ENCODE data around the gene PPFIA2. TPM values are rescaled to one million over a fixed set of nuclear protein-coding genes. Genes with fewer than 3 reads are reported as not detected.

Gene PPFIA2
- total RNA-seq, 1 donor from 2014 or later: not detected

DNA sequence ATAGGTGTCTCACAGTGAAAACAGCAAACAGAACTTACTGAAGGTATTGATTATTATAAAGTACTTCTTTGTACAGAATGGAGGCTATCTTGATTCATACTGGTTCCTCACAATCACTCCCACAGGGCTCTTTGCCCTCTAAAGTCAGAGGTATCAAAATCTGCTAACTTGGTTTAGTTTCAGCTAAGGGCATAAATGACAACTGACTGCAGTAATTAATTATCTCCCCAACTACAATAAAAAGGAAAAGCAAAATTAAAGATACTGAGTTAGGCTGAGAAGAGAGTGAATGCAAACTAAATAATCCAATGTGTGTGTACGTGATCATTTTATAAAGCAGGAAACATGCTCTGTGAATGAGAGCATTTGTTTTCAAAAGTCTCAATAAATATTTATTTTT lies 342.6 kb downstream of the PPFIA2 start:
- Mint-ChIP-seq H3K27me3 (ENCODE audit: unreplicated experiment) (no peaks in the 10 kb centered on the region), H3K9me3 (ENCODE audit: unreplicated experiment) (no peaks in the 10 kb centered on the region), H3K27ac (ENCODE audit: unreplicated experiment) (no peak overlapping the region), H3K4me1 (ENCODE audit: unreplicated experiment) (peaks cover 6% of the 10 kb centered on the region), H3K4me3 (ENCODE audit: unreplicated experiment) (no peak overlapping the region), H3K36me3 (ENCODE audit: low read depth, unreplicated experiment) (no peaks in the 10 kb centered on the region)
- TF ChIP-seq, protein P1, sequence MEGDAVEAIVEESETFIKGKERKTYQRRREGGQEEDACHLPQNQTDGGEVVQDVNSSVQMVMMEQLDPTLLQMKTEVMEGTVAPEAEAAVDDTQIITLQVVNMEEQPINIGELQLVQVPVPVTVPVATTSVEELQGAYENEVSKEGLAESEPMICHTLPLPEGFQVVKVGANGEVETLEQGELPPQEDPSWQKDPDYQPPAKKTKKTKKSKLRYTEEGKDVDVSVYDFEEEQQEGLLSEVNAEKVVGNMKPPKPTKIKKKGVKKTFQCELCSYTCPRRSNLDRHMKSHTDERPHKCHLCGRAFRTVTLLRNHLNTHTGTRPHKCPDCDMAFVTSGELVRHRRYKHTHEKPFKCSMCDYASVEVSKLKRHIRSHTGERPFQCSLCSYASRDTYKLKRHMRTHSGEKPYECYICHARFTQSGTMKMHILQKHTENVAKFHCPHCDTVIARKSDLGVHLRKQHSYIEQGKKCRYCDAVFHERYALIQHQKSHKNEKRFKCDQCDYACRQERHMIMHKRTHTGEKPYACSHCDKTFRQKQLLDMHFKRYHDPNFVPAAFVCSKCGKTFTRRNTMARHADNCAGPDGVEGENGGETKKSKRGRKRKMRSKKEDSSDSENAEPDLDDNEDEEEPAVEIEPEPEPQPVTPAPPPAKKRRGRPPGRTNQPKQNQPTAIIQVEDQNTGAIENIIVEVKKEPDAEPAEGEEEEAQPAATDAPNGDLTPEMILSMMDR (IDR thresholded peaks at IDR 0.05; ENCODE audit: unreplicated experiment): no peak
- no peak for DNase-seq (ENCODE audit: low spot score)

DNA sequence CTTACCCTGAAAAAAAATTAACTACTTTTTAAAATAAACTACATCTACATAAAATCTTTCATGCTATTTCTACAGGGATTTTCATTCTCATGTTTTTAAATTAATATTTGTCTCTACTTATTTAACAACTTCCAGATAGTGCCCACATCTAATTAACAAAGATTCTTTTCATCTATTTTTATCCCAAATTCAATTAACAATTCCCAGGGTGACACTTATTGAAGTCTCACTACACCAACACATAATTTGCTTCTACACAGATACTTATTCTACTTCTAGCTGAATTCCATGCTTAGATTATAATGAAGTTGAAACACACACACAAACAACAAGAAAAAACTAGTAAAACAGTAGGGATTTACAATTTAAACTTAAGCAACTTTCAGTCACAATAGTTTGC lies 344.7 kb downstream of the PPFIA2 start:
- Mint-ChIP-seq H3K27ac (ENCODE audit: unreplicated experiment) (no peak overlapping the region), H3K27me3 (ENCODE audit: unreplicated experiment) (no peaks in the 10 kb centered on the region), H3K4me1 (ENCODE audit: unreplicated experiment) (peaks cover 9% of the 10 kb centered on the region), H3K9me3 (ENCODE audit: unreplicated experiment) (no peaks in the 10 kb centered on the region), H3K4me3 (ENCODE audit: unreplicated experiment) (no peak overlapping the region), H3K36me3 (ENCODE audit: low read depth, unreplicated experiment) (no peaks in the 10 kb centered on the region)
- TF ChIP-seq, protein P1 (IDR thresholded peaks at IDR 0.05; ENCODE audit: unreplicated experiment): no peak
- DNase-seq (ENCODE audit: low spot score): no peak

DNA sequence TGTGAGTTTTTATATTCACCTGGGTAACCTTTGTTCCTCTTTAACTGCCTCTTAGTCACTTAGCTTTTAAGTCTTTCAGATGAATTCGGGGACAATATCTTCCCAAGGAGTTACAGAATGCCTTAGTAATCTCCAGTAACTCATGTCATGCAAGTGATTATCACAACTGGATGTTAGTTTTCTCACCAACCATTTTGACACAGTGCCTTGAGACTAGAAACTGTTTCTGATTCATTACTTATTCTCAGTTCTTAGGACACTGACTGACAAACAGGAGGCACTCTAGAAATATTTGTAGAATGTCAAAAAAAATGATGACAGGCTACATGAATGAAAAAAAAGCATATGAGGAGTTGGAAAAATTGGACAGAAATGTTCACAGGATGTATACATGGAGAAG lies 346.2 kb downstream of the PPFIA2 start:
- Mint-ChIP-seq H3K4me1 (ENCODE audit: unreplicated experiment) (peaks cover 9% of the 10 kb centered on the region), H3K36me3 (ENCODE audit: low read depth, unreplicated experiment) (no peaks in the 10 kb centered on the region), H3K4me3 (ENCODE audit: unreplicated experiment) (no peak overlapping the region), H3K9me3 (ENCODE audit: unreplicated experiment) (no peaks in the 10 kb centered on the region), H3K27ac (ENCODE audit: unreplicated experiment) (no peak overlapping the region), H3K27me3 (ENCODE audit: unreplicated experiment) (no peaks in the 10 kb centered on the region)
- no peak for DNase-seq (ENCODE audit: low spot score)
- TF ChIP-seq, protein P1 (IDR thresholded peaks at IDR 0.05; ENCODE audit: unreplicated experiment): no peak

DNA sequence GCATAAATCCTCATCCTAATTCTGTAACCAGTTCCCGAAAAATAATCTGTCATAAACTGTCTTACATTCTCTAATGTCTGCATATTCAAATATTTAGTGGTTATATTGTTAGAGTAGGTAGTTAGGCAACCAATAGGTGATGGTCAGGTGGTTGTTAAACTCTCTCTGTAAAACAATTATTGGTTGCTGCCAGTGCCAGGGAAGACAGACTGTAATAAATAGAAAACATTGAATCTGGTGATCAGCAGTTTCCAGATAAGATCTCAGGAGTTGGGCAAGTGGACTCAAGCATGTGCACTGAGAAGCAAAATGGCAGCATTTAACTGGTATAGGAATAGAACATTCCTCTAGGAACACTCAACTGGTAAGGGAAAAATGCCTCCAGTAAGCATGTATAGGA lies 355.8 kb downstream of the PPFIA2 start:
- H3K4me1 Mint-ChIP-seq (ENCODE audit: unreplicated experiment): no peaks in the 10 kb centered on the region
- TF ChIP-seq, protein P1 (IDR thresholded peaks at IDR 0.05; ENCODE audit: unreplicated experiment): no peak
- DNase-seq (ENCODE audit: low spot score): no peak
- no peaks in the 10 kb centered on the region for H3K36me3 Mint-ChIP-seq (ENCODE audit: low read depth, unreplicated experiment)
- H3K4me3 Mint-ChIP-seq (ENCODE audit: unreplicated experiment): no peak overlapping the region
- peaks cover under 1% of the 10 kb centered on the region for H3K27me3 Mint-ChIP-seq (ENCODE audit: unreplicated experiment)
- H3K27ac Mint-ChIP-seq (ENCODE audit: unreplicated experiment): no peak overlapping the region
- no peaks in the 10 kb centered on the region for H3K9me3 Mint-ChIP-seq (ENCODE audit: unreplicated experiment)

DNA sequence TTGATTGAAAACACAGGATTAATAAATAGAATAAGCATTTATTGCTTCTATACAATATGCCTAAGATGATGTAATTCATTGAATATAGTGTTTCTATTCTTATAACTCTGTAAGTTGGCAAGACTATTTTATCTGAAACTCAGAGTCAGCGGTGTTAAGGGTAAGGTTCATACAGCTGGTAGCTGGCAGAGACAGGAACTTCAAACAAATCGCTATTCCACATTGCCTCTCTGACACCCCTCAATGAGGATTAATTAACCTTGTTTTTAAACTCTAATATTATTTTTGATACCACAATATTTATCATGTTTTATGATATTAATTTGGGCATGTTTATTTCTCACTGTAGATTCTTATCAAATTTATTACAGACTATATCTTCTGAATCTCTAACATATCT lies 357.9 kb downstream of the PPFIA2 start:
- H3K4me1 Mint-ChIP-seq (ENCODE audit: unreplicated experiment): peaks cover 12% of the 10 kb centered on the region
- TF ChIP-seq, protein P1 (IDR thresholded peaks at IDR 0.05; ENCODE audit: unreplicated experiment): no peak
- no peaks in the 10 kb centered on the region for H3K36me3 Mint-ChIP-seq (ENCODE audit: low read depth, unreplicated experiment)
- no peak overlapping the region for H3K4me3 Mint-ChIP-seq (ENCODE audit: unreplicated experiment)
- H3K27me3 Mint-ChIP-seq (ENCODE audit: unreplicated experiment): peaks cover 1% of the 10 kb centered on the region
- H3K9me3 Mint-ChIP-seq (ENCODE audit: unreplicated experiment): no peaks in the 10 kb centered on the region
- DNase-seq (ENCODE audit: low spot score): no peak
- no peak overlapping the region for H3K27ac Mint-ChIP-seq (ENCODE audit: unreplicated experiment)

Data from endothelial cell (in vitro differentiated cells).